HG02623 (cell line): ENCODE measurements around the gene MAP2K5.
"Not testable (repeated sequence)": the region's sequence is repeated elsewhere in the genome, so short reads cannot be mapped to it uniquely, and the experiment has no call there.

Experiments used
- ATAC-seq: cut with Tn5 transposase; IDR thresholded peaks from one replicate; pipeline ENCODE4 v1.9.1; 2021; ENCODE audit warnings: moderate library complexity; ENCODE audit not compliant: unreplicated experiment

Gene MAP2K5

GRCh38 chr15:67590191-67590590 is 47.7 kb downstream of the MAP2K5 start:
- ATAC-seq: no peak

DNA sequence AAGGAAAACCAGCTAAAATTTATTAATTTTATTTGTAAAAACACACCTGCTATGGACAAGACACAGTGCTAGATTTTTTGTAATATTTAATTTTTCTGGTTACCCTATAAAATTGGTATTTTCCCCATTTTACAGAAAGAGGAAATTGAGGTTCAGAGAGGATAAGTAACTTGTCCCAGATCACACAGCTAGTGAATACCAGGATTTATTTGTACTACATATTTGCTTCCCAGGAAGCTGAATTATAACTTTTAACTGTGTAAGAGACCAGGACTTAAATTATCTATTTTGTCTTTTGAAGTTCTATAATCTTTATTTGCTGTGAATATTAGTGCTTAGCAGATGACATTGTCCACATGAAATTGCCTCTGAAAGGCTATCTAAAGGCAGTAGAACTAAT is 49.7 kb downstream of the MAP2K5 start:
- no peak for ATAC-seq

GRCh38 chr15:67593562-67593961 is 51.1 kb downstream of the MAP2K5 start:
- no peak for ATAC-seq

GRCh38 chr15:67594770-67595169 is 52.3 kb downstream of the MAP2K5 start:
- no peak for ATAC-seq

- ATAC-seq: no peak
These were observed 53.1 kb downstream of the MAP2K5 start for GRCh38 chr15:67595572-67595971.

DNA sequence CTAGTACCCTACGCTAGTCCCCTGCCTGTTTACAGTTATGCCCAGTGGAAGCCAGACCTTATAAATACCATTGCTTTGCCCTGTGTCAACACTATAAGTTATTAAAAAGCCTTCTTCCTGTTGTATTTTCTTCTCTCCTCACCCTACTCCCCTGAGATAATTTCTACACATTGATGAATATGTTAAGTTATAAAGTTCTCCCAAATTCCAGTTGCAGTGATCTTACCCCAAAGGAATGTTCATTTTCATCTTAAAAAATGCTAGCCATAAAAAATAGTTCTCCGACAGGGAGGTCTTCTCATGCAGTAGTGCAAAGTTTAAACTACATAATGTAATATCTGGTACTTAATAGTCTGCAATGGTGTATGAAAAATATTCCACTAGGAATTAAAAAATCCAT is 58.6 kb downstream of the MAP2K5 start:
- no peak for ATAC-seq

DNA sequence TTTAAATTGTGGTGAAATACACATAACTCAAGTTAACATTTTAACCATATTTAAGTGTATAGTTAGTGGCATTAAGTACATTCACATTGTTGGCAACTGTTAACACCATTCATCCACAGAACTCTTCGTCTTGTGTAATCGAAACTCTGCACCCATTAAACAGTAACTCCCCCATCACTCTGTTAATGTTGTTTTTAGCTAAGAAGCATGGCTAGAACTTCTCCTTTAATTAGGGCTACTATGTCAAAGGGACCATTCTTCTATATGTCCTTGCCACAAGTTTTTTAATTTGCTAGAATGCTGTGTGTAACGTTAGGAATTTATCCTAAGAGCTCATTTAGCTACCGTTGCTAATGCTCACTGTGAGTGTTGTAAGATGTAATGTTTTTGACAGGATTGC is 60.6 kb downstream of the MAP2K5 start:
- ATAC-seq: no peak

DNA sequence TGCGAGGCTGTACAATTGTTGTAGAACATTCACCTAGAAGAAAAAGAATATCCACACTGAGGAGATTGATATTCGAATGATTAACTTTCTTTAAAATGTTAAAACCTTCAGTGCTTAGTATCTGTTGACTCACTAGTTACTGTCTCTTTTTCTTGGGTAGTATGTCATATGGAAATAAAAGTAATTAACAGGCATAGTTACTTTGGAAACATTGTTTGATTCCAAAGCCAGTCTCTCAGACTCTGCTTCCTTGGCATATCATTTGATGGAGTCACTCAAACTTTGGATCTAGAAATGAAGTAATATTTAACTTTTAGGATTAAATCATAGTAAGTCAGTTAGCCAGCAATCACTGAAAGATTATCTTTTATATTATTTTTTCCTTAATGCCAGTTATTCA is 63.4 kb downstream of the MAP2K5 start:
- ATAC-seq: no peak

DNA sequence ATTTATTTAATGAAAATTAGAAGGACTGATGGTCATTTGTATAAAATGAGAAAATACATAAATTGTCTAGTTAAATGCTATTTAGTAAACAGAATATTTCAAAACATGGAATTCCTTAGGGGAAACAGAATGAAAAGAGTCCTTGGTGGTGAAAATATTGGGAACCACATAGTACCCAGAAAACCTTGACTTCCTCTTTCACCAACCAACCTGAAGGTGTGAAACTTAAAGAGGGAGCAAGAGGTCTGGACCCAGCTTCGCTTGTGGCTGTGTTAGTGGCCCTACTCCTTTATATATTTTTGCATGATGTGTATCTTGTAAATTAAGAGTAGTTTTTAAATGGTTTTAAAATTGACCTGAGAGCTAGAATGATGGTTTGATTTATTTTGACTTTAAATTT is 64.2 kb downstream of the MAP2K5 start:
- no peak for ATAC-seq

- no peak for ATAC-seq
These were observed 64.8 kb downstream of the MAP2K5 start for GRCh38 chr15:67607329-67607728.

DNA sequence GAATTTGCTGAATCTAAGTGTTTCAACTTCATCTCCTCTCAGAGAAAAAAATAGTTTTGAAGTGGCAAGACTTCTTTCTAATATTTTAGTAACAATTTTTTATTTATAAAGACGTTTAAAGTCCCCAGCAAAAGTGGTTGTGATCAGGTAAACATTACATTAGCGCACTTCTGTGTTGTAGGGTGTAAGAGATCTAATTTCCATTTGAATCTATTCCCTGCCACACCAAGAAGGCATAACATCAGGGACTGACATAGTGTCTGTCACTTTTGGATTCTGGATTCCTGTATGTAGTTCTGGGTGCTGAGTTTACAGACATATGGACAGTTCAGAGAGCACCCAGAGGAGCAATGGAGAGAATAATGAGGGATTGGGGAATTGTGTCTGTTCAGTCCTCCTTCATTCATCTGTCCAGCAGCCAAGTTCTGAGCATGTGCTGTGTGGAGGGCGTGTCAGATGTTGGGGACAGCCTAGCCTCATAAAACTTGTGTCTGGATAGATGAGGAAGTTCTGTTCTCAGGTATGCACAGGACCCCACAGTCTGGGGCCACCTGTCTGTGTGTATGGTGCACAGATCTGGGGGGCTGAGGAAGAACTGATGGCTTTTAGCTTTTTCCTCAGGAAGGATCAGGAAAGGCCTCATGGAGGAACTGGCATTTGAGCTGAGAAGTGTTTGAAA is 65.6 kb downstream of the MAP2K5 start:
- no peak for ATAC-seq

DNA sequence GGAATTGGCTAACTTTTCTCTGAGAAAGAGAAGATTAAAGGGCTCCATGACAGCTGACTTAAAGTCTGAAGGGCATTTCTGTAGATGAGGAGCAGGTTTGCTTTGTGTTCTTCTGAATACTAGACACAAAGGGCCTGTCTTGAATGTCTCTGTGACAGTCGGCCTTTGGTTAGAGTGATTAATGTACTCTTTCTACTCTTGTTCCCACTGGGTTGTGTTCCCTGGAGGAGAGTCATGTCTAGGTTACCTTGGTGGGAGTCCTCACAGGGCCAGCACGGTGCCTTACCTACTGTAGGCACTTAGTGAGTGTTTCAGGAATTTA is 66.1 kb downstream of the MAP2K5 start:
- no peak for ATAC-seq

DNA sequence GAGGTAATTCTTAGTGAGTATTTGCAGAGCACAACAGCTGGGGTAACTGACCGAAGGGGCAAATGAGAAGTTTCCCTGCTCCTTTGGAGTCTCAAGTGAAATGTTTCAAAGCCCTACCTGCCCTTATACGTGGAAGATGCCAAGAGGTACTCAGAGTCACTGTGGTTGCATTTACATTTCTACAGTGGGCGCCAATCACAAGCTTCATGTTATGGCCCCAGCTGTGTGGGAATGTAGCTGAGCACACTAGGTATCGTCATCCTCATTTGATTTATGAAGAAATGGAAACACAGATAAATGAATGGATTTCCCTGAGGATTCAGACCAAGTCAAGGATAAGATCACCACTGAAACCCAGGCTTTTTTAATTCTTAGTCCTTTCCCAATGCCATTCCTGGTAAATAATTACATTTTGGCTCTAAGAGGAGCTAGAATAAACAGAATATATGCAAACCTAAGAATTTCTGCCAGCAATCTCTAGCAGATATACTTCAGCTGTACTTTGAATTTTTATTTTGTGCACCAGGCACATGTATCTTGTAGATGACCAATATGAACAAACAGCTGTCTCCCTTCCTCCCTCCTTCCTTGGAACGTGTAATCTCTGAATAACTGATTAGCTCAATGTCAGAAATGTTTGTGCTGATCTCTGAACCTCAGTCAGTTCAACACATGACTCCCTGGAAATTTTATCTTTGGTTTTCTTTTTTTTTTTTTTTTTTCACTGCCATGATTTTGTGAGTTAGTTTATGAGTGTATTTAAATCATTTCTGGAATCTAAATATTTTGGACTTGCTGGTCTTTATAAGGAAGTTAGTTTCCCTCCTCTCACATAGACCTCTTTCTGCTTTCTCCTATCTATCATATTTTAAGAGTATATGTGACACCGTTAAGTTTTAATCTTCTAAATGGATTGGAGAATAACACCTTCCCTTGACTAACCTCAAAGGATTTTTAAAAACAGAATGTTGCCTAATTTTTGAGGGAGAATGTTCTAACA is 69.2 kb downstream of the MAP2K5 start:
- ATAC-seq: no peak

GRCh38 chr15:67613211-67613610 is 70.7 kb downstream of the MAP2K5 start:
- ATAC-seq: no peak

DNA sequence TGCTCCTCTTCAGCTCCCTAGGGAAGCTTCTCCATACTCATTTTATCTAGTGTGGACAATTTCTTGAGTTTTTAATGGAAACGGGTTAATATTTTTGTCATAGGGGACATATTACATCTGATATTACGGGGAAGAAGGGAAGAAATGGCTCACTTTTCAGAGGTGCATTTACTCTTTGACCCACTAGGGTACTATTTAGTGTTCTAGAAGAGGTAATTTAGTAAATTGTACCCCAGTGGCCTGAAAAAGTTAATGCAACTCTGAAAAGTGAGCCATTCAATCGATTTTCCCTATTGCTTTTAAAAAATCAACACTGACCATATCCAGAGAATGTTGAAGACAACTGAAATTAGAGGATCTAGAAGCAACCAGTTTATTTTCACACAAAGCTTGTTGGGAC is 71.2 kb downstream of the MAP2K5 start:
- ATAC-seq: no peak

DNA sequence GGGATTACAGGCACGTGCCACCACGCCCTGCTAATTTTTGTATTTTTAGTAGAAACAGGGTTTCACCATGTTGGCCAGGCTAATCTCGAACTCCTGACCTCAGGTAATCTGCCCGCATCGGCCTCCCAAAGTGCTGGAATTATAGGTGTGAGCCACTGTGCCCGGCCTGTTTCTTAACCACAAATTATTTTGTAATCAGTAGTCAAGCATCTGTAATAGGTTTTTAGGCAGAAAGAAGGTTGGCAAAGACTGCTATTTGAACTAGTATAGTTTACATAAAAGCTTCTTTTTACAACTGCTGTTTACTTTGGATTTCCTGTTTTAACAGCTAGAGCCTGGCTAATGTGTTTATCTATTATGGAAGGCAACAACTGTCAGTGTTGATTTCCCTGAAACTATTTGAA is 72.6 kb downstream of the MAP2K5 start:
- not testable (repeated sequence) for ATAC-seq

DNA sequence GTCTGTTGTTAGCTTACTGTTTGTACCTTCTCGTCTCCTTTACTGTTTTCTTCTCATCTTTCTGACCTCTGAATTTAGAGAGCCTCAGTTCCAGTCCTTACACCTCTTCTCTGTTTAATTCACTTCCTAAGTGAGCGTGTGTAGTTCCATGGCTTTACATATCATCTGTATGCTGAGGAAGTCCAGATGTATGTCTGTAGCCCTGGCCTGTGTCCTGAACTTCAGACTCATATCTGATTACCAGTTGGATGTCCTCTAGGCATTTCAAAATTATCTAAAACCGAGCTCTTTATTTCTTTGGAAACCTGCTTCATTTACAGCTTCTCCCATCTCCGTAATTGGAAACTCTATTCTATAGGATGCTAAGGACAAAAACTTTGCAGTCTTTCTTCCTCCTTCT is 75.8 kb downstream of the MAP2K5 start:
- ATAC-seq: no peak

DNA sequence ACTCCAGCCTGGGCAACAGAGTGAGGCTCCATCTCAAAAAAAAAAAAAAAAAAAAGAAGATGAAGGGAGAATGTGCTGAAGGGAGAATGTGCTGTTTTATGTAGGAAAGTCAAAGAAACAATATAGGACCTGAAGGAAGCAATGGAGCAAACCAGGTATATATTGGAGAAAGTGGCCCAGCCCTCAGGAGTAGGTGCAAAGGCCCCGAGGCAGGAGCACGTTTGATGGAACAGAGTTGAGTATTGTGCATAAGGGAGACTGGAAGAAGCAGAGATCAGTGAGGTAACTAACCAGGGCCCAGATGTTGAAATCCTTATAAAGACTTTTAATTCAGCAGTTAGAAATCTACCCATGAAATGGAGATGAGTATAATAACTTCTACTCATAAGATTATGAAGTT is 79.6 kb downstream of the MAP2K5 start:
- no peak for ATAC-seq

- ATAC-seq: no peak
These were observed 89.8 kb downstream of the MAP2K5 start for GRCh38 chr15:67632261-67632660.

DNA sequence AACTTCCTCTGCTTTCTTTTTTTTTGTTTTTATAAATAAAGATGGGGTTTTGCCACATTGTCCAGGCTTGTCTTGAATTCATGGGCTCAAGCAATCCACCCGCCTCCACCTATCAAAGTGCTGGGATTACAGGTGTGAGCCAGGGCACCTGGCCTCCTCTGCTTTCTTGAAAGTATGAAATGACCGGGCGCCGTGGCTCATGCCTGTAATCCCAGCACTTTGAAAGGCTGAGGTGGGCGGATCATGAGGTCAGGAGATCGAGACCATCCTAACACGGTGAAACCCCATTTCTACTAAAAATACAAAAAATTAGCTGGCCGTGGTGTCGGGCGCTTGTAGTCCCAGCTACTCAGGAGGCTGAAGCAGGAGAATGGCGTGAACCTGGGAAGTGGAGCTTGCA is 93.4 kb downstream of the MAP2K5 start:
- ATAC-seq: not testable (repeated sequence)

DNA sequence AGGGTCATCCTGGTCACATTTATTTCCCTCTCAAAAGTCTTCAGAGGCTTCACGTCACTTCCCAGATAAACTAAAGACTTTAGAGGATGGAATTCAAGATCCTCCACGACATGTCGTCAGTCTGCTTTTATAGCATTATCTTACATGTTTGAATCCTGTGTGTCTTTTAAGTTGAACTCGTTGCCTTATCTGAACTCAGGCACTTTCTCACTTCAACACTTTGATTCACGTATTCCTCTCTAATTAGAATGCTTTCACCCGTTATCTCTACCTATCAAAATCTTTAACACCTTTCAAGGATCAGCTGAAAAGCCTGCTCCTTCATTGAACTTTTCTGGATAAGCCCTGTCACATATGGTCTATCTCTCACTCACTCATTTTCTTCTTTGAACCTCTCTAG is 97.1 kb downstream of the MAP2K5 start:
- ATAC-seq: no peak

DNA sequence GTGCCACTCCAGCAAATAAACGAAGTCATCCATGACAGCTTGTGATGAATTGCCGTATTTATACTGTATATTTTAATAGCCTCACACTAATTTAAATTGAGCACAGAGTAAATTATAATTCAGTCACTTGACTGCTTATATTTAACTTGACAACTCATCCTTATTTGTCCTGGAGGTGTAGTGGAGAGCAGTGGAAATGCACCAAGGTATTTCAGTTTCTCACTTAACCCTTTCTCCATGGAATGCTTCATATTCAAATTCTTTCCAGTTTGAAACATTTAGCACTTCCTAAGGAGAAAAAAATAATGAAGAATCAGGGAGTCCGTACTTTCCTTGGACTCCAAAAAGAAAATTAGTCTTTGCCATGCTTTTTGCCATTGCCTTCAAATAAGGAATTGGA is 99.0 kb downstream of the MAP2K5 start:
- ATAC-seq: no peak
